B cell (primary cell): Measurements from ENCODE around the gene MYRIP.

ENCODE experiments used
- CTCF ChIP-seq: fragments of 200-600 bp; IDR thresholded peaks from one replicate; pipeline ENCODE4 v1.8.0; 2022; ENCODE audit warnings: antibody characterized with exemption, mild to moderate bottlenecking
- EZH2 ChIP-seq: IDR thresholded peaks from 2 replicates; pipeline ENCODE4 v1.6.1; 2012; ENCODE audit warnings: borderline replicate concordance, low read depth, mild to moderate bottlenecking, moderate library complexity, low read length; ENCODE audit not compliant: insufficient read depth, poor library complexity, severe bottlenecking

- TF ChIP-seq CTCF (no peak), EZH2 (no peak)
Observed at GRCh38 chr3:40190056-40190455, 380.6 kb downstream of the MYRIP start.
